Right lobe of liver (tissue), 6 donors: ENCODE results near the gene CST11. TPM values are rescaled to one million over a fixed set of nuclear protein-coding genes. Genes with fewer than 3 reads are reported as not detected.

ENCODE experiments used
- ATAC-seq, 4 donors: fragments of 200-7000 bp; cut with Tn5 transposase; one replicate each; pipeline ENCODE4 v1.9.1; 2020; ENCODE audit warnings: mild to moderate bottlenecking in 4 of 4, moderate library complexity in 4 of 4
- DNase-seq, 3 donors: peaks; one replicate each; pipeline ENCODE4 v3.0.0-alpha.2; 2020
- H3K27ac ChIP-seq, 3 donors: fragments of 200-600 bp; one replicate each; pipeline ENCODE4 v1.8.0; 2022
- H3K27me3 ChIP-seq, 2 donors: fragments of 200-600 bp; one replicate each; pipeline ENCODE4 v1.8.0; 2022
- H3K36me3 ChIP-seq, 4 donors: fragments of 200-600 bp; sonication (generic) in 1 of 4; one replicate each; pipeline versions ENCODE4 v1.5.1 to v1.8.0; 2017 to 2022; ENCODE audit warnings: control low read depth in 1 of 4
- H3K4me1 ChIP-seq, 4 donors: fragments of 200-600 bp; sonication (generic) in 1 of 4; one replicate each; pipeline versions ENCODE4 v1.5.1 to v1.8.0; 2017 to 2022; ENCODE audit warnings: control low read depth in 1 of 4
- H3K4me3 ChIP-seq, 3 donors: fragments of 200-600 bp; one replicate each; pipeline ENCODE4 v1.8.0; 2022
- H3K9me3 ChIP-seq, 4 donors: fragments of 200-600 bp; sonication (generic) in 1 of 4; one replicate each; pipeline versions ENCODE4 v1.5.1 to v1.8.0; 2017 to 2022; ENCODE audit warnings: control low read depth in 1 of 4
- CTCF ChIP-seq, 4 donors: fragments of 200-600 bp in 3 of 4; fragments of 450-650 bp in 1 of 4; IDR thresholded peaks; one replicate each; pipeline versions ENCODE4 v1.5.1 to v1.8.0; 2016 to 2022; ENCODE audit warnings: antibody characterized with exemption in 4 of 4, mild to moderate bottlenecking in 2 of 4
- POLR2A ChIP-seq: fragments of 450-650 bp; IDR thresholded peaks from one replicate; pipeline ENCODE4 v1.6.1; 2017; ENCODE audit warnings: antibody characterized with exemption, mild to moderate bottlenecking
- WGBS: methylation state at CpG from one replicate; pipeline ENCODE4 v1.1.6; 2018; ENCODE audit warnings: low coverage, low lambda C conversion rate; ENCODE audit not compliant: insufficient coverage; ENCODE audit errors: missing lambda C conversion rate; 5-methylcytosine and 5-hydroxymethylcytosine counted together
- intact Hi-C, 2 donors: fragments of 100-400 bp; cut with DNase I; formaldehyde crosslinking; loops; one replicate each; pipeline versions ENCODE4 v1.11.2 to v1.14.1; 2022
- total RNA-seq, 6 experiments: library from RNA; depleted of rRNA in 2 of 6; stranded (reverse); fragments of >200 nt in 2 of 6; fragmentation: NEBNext Ultra II Directional in 3 of 6; extraction: Animal tissue kit (Norgen Biotek cat#: 25700) in 3 of 6; gene quantifications; one replicate each; pipeline versions ENCODE4 v1.1.0 to v1.2.4, GENCODE V29; 2016 to 2023
- donor health status: DM: no; HTN: yes; CAD: no.
- donor health status: DM: no; HTN: no; CAD: no.
- donor health status: DM: no; HTN: no; CAD: no.
- donor health status: DM: no; HTN: yes; CAD: no.
- donor health status: DM: no; HTN: yes; CAD: no.

The CST11 gene
- total RNA-seq, 6 experiments from 2014 or later, result not detected

- H3K27ac ChIP-seq, result no peak overlapping the region
- WGBS, result 87% methylated on average over 5 of the region's 7 CpGs
- H3K36me3 ChIP-seq, result no peaks in the 10 kb centered on the region
- intact Hi-C loops, result no loop called here
- peaks cover 0 to 11% (median 3%) of the 10 kb centered on the region in 4 donors for H3K4me1 ChIP-seq
- no peaks in the 10 kb centered on the region for H3K9me3 ChIP-seq
- ATAC-seq (no peak), DNase-seq (no peak)
- H3K27me3 ChIP-seq, result no peaks in the 10 kb centered on the region
- H3K4me3 ChIP-seq, result no peak overlapping the region
- no peak for TF ChIP-seq CTCF (IDR thresholded peaks at IDR 0.05)
- TF ChIP-seq POLR2A, result no peak
Measured at GRCh38 chr20:23434521-23435313, 18.0 kb downstream of the CST11 start.

GRCh38 chr20:23433628-23434027 is 19.0 kb downstream of the CST11 start:
- 71% methylated on average over 3 of the region's 3 CpGs for WGBS
- intact Hi-C loops, result no loop called here
- no peaks in the 10 kb centered on the region for H3K9me3 ChIP-seq

GRCh38 chr20:23425129-23425528 is 27.5 kb downstream of the CST11 start:
- intact Hi-C loops, result no loop called here
- ATAC-seq (no peak), DNase-seq (no peak)
- Histone ChIP-seq H3K36me3 (no peaks in the 10 kb centered on the region), H3K9me3 (no peaks in the 10 kb centered on the region), H3K4me3 (no peak overlapping the region), H3K27ac (no peak overlapping the region), H3K27me3 (no peaks in the 10 kb centered on the region), H3K4me1 (no peaks in the 10 kb centered on the region)
- 75% methylated on average over 5 of the region's 9 CpGs for WGBS
- TF ChIP-seq CTCF (IDR thresholded peaks at IDR 0.05), result no peak
- no peak for TF ChIP-seq POLR2A

More at GRCh38 chr20:23433628-23434027, 19.0 kb downstream of the CST11 start:
- H3K4me3 ChIP-seq, result no peak overlapping the region
- no peaks in the 10 kb centered on the region for H3K27me3 ChIP-seq
- DNase-seq (no peak), ATAC-seq (no peak)
- H3K4me1 ChIP-seq, result peaks cover 0 to 11% (median 3%) of the 10 kb centered on the region in 4 donors
- no peak for TF ChIP-seq CTCF (IDR thresholded peaks at IDR 0.05)
- H3K36me3 ChIP-seq, result no peaks in the 10 kb centered on the region
- no peak overlapping the region for H3K27ac ChIP-seq

GRCh38 chr20:23420943-23421931 is 31.4 kb downstream of the CST11 start, which contains the start of gene NAPB:
Gene NAPB, minus strand, starts transcription at chr20:23421488. Its CDS starts 86 bp downstream, at chr20:23421402.
- H3K4me3 ChIP-seq, result peak within 1 kb of the TSS; percentile 77 to 94 (median 93)
- WGBS, result 4% methylated on average over 4 of the region's 64 CpGs
- no peaks in the 10 kb centered on the region for H3K36me3 ChIP-seq
- DNase-seq (peak; percentile 96 to 97 (median 97)), ATAC-seq (peak; percentile 99)
- peak within 1 kb of the TSS; percentile 78 to 92 (median 85) for H3K27ac ChIP-seq
- H3K9me3 ChIP-seq, result no peaks in the 10 kb centered on the region
- intact Hi-C loops, result no loop called here
- H3K27me3 ChIP-seq, result no peaks in the 10 kb centered on the region
- peaks cover 0 to 8% (median 3%) of the 10 kb centered on the region in 4 donors for H3K4me1 ChIP-seq
- TF ChIP-seq CTCF (IDR thresholded peaks at IDR 0.05) (peak; percentile 42 to 77 (median 56)), POLR2A (peak; percentile 82)
